ENCODE results near the gene SIX5.

SIX5 gene

GRCh38 chr19:45763691-45764294 lies 5.3 kb downstream of the SIX5 start:
- Histone ChIP-seq H3K27ac (ENCODE audit: low read length) (no peak overlapping the region), H3K4me2 (ENCODE audit: insufficient read depth, low read length) (no peak overlapping the region), H3K9ac (ENCODE audit: low read depth, low read length) (no peak overlapping the region), H2AFZ (ENCODE audit: low read depth, low read length) (no peak overlapping the region), H3K4me1 (ENCODE audit: insufficient read depth, low read length) (peaks cover 10% of the 10 kb centered on the region), H3K27me3 (ENCODE audit: insufficient read depth, low read length, poor library complexity) (no peaks in the 10 kb centered on the region), H3K36me3 (ENCODE audit: insufficient read depth, low read length) (no peaks in the 10 kb centered on the region), H4K20me1 (ENCODE audit: insufficient read depth, low read length) (no peaks in the 10 kb centered on the region; the same call in 1 of the 2 replicates), H3K79me2 (ENCODE audit: insufficient read depth, low read length) (no peaks in the 10 kb centered on the region), H3K9me3 (ENCODE audit: insufficient read depth, low read length, severe bottlenecking) (no peaks in the 10 kb centered on the region), H3K4me3 (ENCODE audit: low read depth in 1 of 2, low read length in 2 of 2) (no peak overlapping the region)
- no peak for DNase-seq
- ATAC-seq (ENCODE audit: insufficient read depth, low read depth): no peak
- TF ChIP-seq CTCF (IDR thresholded peaks at IDR 0.05; ENCODE audit: borderline replicate concordance, extremely low read depth, low read length, poor library complexity, severe bottlenecking): no peak
- no peak for TF ChIP-seq EZH2 (IDR thresholded peaks at IDR 0.05; ENCODE audit: borderline replicate concordance, low read depth, low read length, severe bottlenecking)

DNA sequence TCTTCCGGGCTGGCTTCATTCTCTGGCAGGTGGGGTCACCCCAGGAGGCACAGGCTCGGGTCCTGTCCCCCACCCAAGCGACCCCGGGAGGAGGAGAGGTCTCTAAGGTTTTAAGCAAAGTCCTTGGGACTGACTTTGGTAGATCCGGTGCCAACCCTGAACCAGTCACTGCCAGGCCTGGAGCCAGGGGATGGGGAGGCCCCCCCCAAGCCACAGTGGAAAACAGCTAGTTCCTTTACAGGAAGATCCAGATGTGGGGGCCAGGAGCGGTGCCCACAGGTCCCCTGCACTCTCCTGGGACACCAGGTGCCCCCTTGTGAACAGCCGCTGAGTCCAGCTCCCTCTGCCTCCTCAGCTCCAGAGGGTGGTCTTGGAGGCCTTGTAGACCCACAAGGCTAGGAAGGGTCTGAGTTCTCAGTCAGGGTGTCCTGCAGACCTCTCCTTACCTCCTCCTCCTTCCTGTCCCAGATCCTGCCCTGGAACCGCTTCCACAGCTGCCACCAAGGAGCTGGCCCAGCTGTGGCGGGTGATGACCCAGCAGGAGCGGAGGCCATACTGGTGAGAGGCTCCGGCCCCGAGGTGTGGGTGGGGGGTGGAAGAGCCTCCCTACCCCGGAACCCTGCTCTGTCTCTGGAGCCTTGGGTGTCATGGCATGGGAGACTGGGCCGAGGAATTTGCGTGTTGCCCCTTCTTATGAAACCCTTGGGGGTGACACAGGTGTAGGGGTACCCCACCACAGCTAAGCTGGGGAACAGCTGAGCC lies 6.0 kb downstream of the SIX5 start:
- TF ChIP-seq CTCF (IDR thresholded peaks at IDR 0.05; ENCODE audit: borderline replicate concordance, extremely low read depth, low read length, poor library complexity, severe bottlenecking) (no peak), EZH2 (IDR thresholded peaks at IDR 0.05; ENCODE audit: borderline replicate concordance, low read depth, low read length, severe bottlenecking) (no peak)
- Histone ChIP-seq H3K4me3 (ENCODE audit: low read depth in 1 of 2, low read length in 2 of 2) (no peak overlapping the region), H3K9me3 (ENCODE audit: insufficient read depth, low read length, severe bottlenecking) (no peaks in the 10 kb centered on the region), H4K20me1 (ENCODE audit: insufficient read depth, low read length) (no peaks in the 10 kb centered on the region; the same call in 1 of the 2 replicates), H3K4me1 (ENCODE audit: insufficient read depth, low read length) (peaks cover 5% of the 10 kb centered on the region), H3K27me3 (ENCODE audit: insufficient read depth, low read length, poor library complexity) (no peaks in the 10 kb centered on the region), H3K4me2 (ENCODE audit: insufficient read depth, low read length) (no peak overlapping the region), H3K79me2 (ENCODE audit: insufficient read depth, low read length) (no peaks in the 10 kb centered on the region), H3K36me3 (ENCODE audit: insufficient read depth, low read length) (no peaks in the 10 kb centered on the region), H2AFZ (ENCODE audit: low read depth, low read length) (no peak overlapping the region), H3K27ac (ENCODE audit: low read length) (no peak overlapping the region), H3K9ac (ENCODE audit: low read depth, low read length) (no peak overlapping the region)
- ATAC-seq (ENCODE audit: insufficient read depth, low read depth): no peak
- DNase-seq: no peak

GRCh38 chr19:45761714-45762113 lies 7.3 kb downstream of the SIX5 start:
- no peak for ATAC-seq (ENCODE audit: insufficient read depth, low read depth)
- no peak overlapping the region for H3K27ac ChIP-seq (ENCODE audit: low read length)
- DNase-seq: no peak
- no peaks in the 10 kb centered on the region for H3K4me1 ChIP-seq (ENCODE audit: insufficient read depth, low read length)
- H3K79me2 ChIP-seq (ENCODE audit: insufficient read depth, low read length): no peaks in the 10 kb centered on the region
- H2AFZ ChIP-seq (ENCODE audit: low read depth, low read length): no peak overlapping the region
- no peak overlapping the region for H3K9ac ChIP-seq (ENCODE audit: low read depth, low read length)
- H3K27me3 ChIP-seq (ENCODE audit: insufficient read depth, low read length, poor library complexity): no peaks in the 10 kb centered on the region
- H3K4me2 ChIP-seq (ENCODE audit: insufficient read depth, low read length): no peak overlapping the region
- no peaks in the 10 kb centered on the region; the same call in 1 of the 2 replicates for H4K20me1 ChIP-seq (ENCODE audit: insufficient read depth, low read length)
- H3K36me3 ChIP-seq (ENCODE audit: insufficient read depth, low read length): no peaks in the 10 kb centered on the region
- H3K9me3 ChIP-seq (ENCODE audit: insufficient read depth, low read length, severe bottlenecking): no peaks in the 10 kb centered on the region
- H3K4me3 ChIP-seq (ENCODE audit: low read depth in 1 of 2, low read length in 2 of 2): no peak overlapping the region
- TF ChIP-seq CTCF (IDR thresholded peaks at IDR 0.05; ENCODE audit: borderline replicate concordance, extremely low read depth, low read length, poor library complexity, severe bottlenecking): no peak
- TF ChIP-seq EZH2 (IDR thresholded peaks at IDR 0.05; ENCODE audit: borderline replicate concordance, low read depth, low read length, severe bottlenecking): no peak
